ENCODE measurements around the gene NADK2. TPM values are rescaled to one million over a fixed set of nuclear protein-coding genes. Genes with fewer than 3 reads are reported as not detected.

Gene NADK2
- total and polyA plus RNA-seq, 3 donors from 2014 or later: 27.1 to 55.1 (median 42.2) TPM

DNA sequence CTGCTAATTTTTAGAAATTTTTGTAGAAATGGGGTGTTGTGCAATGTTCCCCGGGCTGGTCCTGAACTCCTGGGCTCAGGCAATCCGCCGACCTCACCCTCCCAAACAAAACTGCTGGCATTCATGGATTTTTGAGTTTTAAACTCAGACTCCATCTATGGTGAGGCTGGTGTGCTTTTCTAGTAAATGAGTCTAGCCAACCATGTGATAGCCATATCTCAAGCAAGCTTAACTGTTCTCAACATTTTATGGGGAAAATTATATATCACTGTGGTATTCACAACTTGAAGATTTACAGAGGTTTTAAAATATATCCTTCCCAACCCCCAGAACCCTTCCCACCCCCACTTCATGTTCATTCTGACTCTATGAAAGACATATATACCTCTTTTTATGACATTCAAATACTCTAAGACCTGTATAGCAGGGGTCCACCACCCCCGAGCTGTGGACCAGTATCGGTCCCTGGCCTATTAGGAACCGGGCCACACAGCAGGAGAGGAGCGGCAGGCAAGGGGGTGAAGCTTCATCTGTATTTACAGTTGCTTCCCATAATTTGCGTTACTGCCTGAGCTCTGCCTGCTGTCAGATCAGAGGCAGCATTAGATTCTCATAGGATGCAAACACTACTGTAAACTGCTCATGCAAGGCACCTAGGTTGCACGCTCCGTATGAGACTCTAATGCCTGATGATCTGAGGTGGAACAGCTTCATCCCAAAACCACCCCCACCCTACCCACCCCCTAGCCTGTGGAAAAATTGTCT is 4.5 kb upstream of the NADK2 start:
- intact Hi-C loops (cut with DNase I; ENCODE audit: low total_unique reads): no loop called here
- Histone ChIP-seq H3K4me3 (no peak overlapping the region), H3K4me1 (no peaks in the 10 kb centered on the region), H3K27me3 (no peaks in the 10 kb centered on the region), H3K9me3 (no peaks in the 10 kb centered on the region), H3K36me3 (ENCODE audit: low read depth, missing control alignments) (no peaks in the 10 kb centered on the region), H3K27ac (no peak overlapping the region)
- no peak for TF ChIP-seq POLR2A (IDR thresholded peaks at IDR 0.05)
- TF ChIP-seq, protein P1, sequence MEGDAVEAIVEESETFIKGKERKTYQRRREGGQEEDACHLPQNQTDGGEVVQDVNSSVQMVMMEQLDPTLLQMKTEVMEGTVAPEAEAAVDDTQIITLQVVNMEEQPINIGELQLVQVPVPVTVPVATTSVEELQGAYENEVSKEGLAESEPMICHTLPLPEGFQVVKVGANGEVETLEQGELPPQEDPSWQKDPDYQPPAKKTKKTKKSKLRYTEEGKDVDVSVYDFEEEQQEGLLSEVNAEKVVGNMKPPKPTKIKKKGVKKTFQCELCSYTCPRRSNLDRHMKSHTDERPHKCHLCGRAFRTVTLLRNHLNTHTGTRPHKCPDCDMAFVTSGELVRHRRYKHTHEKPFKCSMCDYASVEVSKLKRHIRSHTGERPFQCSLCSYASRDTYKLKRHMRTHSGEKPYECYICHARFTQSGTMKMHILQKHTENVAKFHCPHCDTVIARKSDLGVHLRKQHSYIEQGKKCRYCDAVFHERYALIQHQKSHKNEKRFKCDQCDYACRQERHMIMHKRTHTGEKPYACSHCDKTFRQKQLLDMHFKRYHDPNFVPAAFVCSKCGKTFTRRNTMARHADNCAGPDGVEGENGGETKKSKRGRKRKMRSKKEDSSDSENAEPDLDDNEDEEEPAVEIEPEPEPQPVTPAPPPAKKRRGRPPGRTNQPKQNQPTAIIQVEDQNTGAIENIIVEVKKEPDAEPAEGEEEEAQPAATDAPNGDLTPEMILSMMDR (IDR thresholded peaks at IDR 0.05): no peak
- WGBS, 2 donors: 93 to 97% methylated on average over 10 of the region's 10 CpGs
- no peak for DNase-seq

- Histone ChIP-seq H3K27me3 (no peaks in the 10 kb centered on the region), H3K36me3 (ENCODE audit: low read depth, missing control alignments) (no peaks in the 10 kb centered on the region), H3K27ac (no peak overlapping the region), H3K4me1 (peaks cover 14% of the 10 kb centered on the region), H3K4me3 (no peak overlapping the region), H3K9me3 (no peaks in the 10 kb centered on the region)
- TF ChIP-seq POLR2A (IDR thresholded peaks at IDR 0.05): no peak
- TF ChIP-seq, protein P1 (IDR thresholded peaks at IDR 0.05): no peak
- intact Hi-C loops (cut with DNase I; ENCODE audit: low total_unique reads): loop anchor here (5.0 kb wide), 1 partner anchor 58 kb away; the partner anchor contains the start of gene RANBP3L
- WGBS, 2 donors: 76 to 82% methylated on average over 3 of the region's 3 CpGs
- DNase-seq: no peak
Observed at GRCh38 chr5:36244076-36244475, 2.4 kb upstream of the NADK2 start.

DNA sequence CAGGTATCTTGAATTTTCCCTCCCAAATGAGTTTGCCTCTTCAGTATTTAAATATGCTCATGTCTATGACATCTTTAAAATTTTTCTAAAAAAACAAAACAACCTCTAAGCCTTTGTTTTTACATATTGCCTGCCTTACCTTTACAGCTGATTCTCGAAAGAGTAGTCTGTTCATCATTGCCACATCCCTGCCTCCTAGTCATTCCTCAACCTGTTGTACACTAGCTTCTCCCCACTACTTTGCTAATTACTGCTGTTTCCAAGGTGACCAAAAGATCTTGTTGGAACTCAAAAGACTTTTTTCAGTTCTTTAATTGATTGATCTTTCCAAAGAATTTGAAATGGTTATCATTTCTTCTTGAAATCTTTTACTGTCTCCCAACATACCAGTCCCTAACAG is 1.9 kb upstream of the NADK2 start:
- 50 to 87% methylated on average over 1 of the region's 1 CpG for WGBS, 2 donors
- no peak overlapping the region for H3K27ac ChIP-seq
- H3K36me3 ChIP-seq (ENCODE audit: low read depth, missing control alignments): no peaks in the 10 kb centered on the region
- TF ChIP-seq, protein P1 (IDR thresholded peaks at IDR 0.05): no peak
- TF ChIP-seq POLR2A (IDR thresholded peaks at IDR 0.05): no peak
- no peaks in the 10 kb centered on the region for H3K27me3 ChIP-seq
- intact Hi-C loops (cut with DNase I; ENCODE audit: low total_unique reads): loop anchor here (5.0 kb wide), 1 partner anchor 59 kb away; the partner anchor contains the start of gene RANBP3L
- H3K9me3 ChIP-seq: no peaks in the 10 kb centered on the region
- peaks cover 18% of the 10 kb centered on the region for H3K4me1 ChIP-seq
- H3K4me3 ChIP-seq: no peak overlapping the region
- no peak for DNase-seq

DNA sequence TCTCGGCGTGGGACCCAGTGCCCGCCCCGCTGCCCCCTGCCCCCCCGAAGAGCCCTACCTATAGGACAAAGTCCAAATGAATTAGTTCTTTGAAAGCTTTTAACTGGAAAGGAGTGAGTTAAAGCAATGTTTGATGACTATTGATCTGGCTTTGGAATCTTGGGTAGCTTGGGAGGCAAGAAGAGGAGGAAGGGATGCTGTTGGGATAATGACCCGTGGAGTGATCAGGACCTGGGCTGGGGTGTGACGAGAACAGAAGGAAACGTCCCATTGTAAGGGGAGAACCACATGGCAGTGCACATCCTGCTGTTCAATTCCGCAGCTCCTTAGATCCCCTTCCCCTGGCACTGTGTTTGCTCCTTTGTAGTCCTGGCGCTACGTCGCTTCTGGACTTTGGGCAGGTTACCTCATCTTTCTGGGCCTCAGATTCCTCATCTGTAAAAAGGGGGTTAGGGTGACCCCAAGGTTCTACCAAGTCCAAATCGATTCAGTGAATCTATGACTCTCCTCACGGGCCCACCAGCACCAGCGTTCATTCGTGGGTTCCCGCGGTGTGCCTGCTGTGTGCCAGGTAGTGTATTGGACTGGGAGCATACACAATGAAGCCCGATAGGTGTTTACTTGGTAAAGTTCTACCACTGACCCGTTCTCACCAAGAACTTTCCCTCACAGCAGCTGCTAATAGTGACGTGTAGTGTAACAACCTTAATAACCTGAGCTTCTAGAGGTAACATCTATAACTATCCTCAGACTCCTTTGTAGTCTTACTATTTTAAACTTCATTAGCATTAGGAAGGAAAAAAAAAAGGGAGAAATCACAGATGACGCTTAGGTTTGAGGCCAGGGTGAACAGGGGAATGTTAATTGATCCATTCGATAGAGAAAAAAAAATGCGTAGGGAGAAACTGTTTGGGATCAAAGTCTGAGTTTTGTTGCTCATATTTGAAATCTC is 1.1 kb upstream of the NADK2 start:
- Histone ChIP-seq H3K27me3 (no peaks in the 10 kb centered on the region), H3K4me3 (peak overlapping the region; percentile 88 to 99), H3K4me1 (peaks cover 26% of the 10 kb centered on the region), H3K9me3 (no peaks in the 10 kb centered on the region), H3K27ac (peak overlapping the region; percentile 99 to 100), H3K36me3 (ENCODE audit: low read depth, missing control alignments) (no peaks in the 10 kb centered on the region)
- WGBS, 2 donors: 40 to 50% methylated on average over 23 to 24 of the region's 24 CpGs
- intact Hi-C loops (cut with DNase I; ENCODE audit: low total_unique reads): loop anchor here (5.0 kb wide), 1 partner anchor 59 kb away; the partner anchor contains the start of gene RANBP3L
- TF ChIP-seq, protein P1 (IDR thresholded peaks at IDR 0.05): no peak
- TF ChIP-seq POLR2A (IDR thresholded peaks at IDR 0.05): no peak
- DNase-seq: peak; percentile 20
